ENCODE data around the gene DBNL. TPM values are rescaled to one million over a fixed set of nuclear protein-coding genes. Genes with fewer than 3 reads are reported as not detected.

The DBNL gene
- total and polyA plus RNA-seq, 9 donors = 22.0 to 91.1 (median 66.0) TPM

DNA sequence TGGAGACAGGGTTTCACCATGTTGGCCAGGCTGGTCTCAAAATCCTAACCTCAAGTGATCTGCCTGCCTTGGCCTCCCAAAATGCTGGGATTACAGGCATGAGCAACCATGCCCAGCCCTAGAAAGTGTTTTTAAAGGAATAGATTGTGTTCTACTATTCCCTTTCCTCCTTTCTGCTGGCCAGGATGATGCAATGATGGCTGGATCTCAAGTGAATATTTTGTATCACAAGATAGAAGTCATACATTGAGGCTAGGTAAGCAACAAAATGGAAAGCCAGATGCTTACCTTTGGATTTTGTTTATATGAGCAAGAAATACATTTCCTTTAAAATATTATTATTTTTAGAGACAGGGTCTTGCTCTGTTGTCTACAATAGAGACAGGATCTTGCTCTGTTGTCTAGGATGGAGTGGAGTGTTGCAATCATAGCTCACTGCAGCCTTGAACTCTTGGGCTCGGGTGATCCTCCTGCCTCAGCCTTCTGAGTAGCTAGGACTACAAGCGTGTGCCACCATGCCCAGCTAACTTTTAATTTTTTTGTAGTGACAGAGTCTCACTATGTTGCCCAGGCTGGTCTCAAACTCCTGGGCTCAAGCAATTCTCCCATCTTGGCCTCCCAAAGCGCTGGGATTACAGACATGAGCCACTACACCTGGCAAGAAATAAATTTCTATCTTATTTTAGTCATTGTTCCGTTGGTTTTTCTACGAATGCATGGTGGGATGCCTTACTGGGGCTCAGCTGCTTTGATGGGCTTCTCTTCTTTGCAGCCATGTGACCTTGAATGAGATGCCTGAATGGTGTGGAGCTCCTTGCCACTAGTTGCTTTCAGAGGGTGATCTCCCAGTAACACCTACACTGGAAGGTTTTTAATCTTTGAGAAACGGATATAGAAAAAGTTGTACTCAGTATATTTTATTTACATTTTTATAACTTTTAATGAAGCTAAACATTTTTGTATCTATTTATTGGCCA is 53.9 kb downstream of the DBNL start:
- peaks cover 17% of the 10 kb centered on the region for H3K4me1 ChIP-seq (ENCODE audit: insufficient read depth)
- intact Hi-C loops (cut with DNase I) = no loop called here
- TF ChIP-seq POLR2A (IDR thresholded peaks at IDR 0.05) = no peak
- no peak for TF ChIP-seq EP300 (IDR thresholded peaks at IDR 0.05)
- TF ChIP-seq, protein P1, sequence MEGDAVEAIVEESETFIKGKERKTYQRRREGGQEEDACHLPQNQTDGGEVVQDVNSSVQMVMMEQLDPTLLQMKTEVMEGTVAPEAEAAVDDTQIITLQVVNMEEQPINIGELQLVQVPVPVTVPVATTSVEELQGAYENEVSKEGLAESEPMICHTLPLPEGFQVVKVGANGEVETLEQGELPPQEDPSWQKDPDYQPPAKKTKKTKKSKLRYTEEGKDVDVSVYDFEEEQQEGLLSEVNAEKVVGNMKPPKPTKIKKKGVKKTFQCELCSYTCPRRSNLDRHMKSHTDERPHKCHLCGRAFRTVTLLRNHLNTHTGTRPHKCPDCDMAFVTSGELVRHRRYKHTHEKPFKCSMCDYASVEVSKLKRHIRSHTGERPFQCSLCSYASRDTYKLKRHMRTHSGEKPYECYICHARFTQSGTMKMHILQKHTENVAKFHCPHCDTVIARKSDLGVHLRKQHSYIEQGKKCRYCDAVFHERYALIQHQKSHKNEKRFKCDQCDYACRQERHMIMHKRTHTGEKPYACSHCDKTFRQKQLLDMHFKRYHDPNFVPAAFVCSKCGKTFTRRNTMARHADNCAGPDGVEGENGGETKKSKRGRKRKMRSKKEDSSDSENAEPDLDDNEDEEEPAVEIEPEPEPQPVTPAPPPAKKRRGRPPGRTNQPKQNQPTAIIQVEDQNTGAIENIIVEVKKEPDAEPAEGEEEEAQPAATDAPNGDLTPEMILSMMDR (IDR thresholded peaks at IDR 0.05) = no peak
- H3K36me3 ChIP-seq = no peaks in the 10 kb centered on the region
- H3K4me3 ChIP-seq = no peak overlapping the region
- no peak overlapping the region for H3K27ac ChIP-seq
- H3K27me3 ChIP-seq = no peaks in the 10 kb centered on the region
- no peak for DNase-seq
- H3K9me3 ChIP-seq = no peaks in the 10 kb centered on the region
- 75 to 84% (median 81%) methylated on average over 6 of the region's 6 CpGs for WGBS, 3 donors

DNA sequence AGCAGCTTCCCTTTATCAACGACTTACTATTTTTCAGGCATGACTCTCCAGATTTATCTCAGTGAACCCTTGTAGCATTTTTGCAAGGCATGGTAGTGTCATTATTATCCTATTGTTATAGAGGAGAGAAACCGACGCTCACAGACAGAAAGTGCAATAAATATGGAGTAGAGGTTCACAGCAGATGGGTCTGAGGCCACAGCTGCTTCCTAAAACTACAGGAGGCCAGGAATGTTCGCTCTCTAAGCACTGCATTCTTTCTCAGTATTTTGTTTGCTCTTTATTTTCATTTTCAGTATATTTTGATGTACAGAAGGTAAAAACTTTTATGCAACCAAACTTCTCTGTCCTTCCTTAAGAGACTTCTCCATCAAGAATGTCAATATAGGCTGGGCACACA is 55.2 kb downstream of the DBNL start:
- Histone ChIP-seq H3K36me3 (no peaks in the 10 kb centered on the region), H3K4me3 (no peak overlapping the region), H3K27ac (peak overlapping the region in 1 of 2 donors; percentile 89), H3K4me1 (ENCODE audit: insufficient read depth) (peaks cover 8% of the 10 kb centered on the region), H3K9me3 (no peaks in the 10 kb centered on the region), H3K27me3 (no peaks in the 10 kb centered on the region)
- TF ChIP-seq, protein P1 (IDR thresholded peaks at IDR 0.05) = no peak
- TF ChIP-seq POLR2A (IDR thresholded peaks at IDR 0.05) (no peak), EP300 (IDR thresholded peaks at IDR 0.05) (no peak)
- intact Hi-C loops (cut with DNase I) = no loop called here
- WGBS, 3 donors = 15 to 31% (median 19%) methylated on average over 4 of the region's 4 CpGs
- no peak for DNase-seq

DNA sequence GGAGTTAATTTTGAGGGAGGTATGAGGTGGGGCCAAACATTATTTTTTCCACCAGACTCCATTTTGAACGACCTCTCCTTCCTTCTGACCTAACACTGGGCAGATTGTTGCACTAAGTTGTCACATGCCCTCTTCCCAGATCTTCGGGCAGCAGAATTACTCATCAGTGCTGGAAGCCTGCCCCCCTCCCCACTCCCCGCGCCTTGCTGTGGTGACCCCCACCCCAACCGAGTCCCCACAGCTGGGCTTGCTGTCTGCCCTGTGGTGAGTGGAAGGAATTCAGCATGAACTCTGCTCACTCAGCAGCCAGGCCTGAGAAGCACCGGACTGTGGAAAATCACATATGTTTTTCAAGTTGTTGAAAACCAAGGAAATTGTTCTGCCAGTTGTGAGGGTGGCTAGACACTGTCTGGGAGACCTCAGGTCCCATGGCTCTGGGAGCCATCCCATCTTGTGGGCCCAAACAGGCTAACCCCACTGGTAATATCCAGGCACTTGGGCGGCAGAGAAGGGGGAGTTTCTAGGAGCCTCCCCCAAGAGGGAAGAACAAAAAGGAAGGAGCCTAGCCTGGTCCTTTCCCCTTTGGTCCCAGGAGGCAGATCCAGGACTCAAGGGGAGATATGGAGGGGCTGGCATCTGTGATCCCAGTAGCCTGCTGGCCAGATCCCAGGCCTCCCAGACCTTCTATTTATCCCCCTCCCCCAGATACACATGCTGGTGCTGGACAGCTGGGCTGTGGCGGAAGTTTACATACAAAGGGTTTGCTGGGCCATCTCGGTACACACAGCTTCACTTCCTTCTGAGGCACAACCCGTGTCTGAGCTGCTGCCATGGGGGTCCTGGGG is 56.2 kb downstream of the DBNL start:
- Histone ChIP-seq H3K9me3 (no peaks in the 10 kb centered on the region), H3K4me1 (ENCODE audit: insufficient read depth) (peaks cover 7% of the 10 kb centered on the region), H3K27ac (peak overlapping the region; percentile 45 to 89), H3K4me3 (no peak overlapping the region), H3K27me3 (no peaks in the 10 kb centered on the region), H3K36me3 (no peaks in the 10 kb centered on the region)
- WGBS, 3 donors = 23 to 33% (median 25%) methylated on average over 10 of the region's 10 CpGs
- no peak for TF ChIP-seq POLR2A (IDR thresholded peaks at IDR 0.05)
- no peak for TF ChIP-seq EP300 (IDR thresholded peaks at IDR 0.05)
- TF ChIP-seq, protein P1 (IDR thresholded peaks at IDR 0.05) = no peak
- DNase-seq = peak; percentile 74 to 77 (median 77)
- intact Hi-C loops (cut with DNase I) = no loop called here

DNA sequence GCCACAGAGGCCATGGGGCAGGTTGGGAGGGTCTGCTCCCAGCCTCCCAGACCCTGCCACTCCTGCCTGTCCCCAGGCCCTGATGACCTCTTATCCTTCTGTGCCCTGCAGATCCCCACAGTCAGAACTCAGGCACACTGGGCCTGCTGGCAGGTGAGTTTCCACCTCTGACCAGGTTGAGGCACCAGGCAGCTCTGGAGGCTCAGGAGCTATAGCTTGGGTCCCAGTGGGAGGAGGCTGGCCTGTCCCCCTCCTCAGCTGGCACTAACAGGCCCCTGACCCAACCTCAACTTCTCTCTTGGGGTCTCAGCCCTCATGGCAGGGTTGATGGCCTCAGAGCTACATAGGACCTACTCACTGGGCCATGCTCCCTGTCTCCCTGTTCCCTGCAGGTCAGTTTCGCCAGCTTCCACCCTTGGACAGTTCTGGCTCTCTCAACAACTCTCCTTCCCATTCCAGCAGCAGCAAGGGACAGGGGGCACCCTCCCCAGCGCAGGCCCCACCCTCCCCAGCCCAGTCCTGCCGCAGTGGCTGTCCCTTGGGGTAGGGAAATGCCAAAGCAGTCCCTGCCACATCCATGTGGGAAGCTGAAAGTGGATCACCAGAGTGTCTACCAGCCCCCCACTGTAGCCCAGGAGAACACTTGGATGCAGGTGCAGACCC is 56.9 kb downstream of the DBNL start:
- peak overlapping the region; percentile 45 to 89 for H3K27ac ChIP-seq
- intact Hi-C loops (cut with DNase I) = no loop called here
- H3K4me1 ChIP-seq (ENCODE audit: insufficient read depth) = peaks cover 15% of the 10 kb centered on the region
- no peaks in the 10 kb centered on the region for H3K36me3 ChIP-seq
- no peak for DNase-seq
- WGBS, 3 donors = 86 to 91% (median 87%) methylated on average over 3 of the region's 3 CpGs
- TF ChIP-seq POLR2A (IDR thresholded peaks at IDR 0.05) = no peak
- TF ChIP-seq, protein P1 (IDR thresholded peaks at IDR 0.05) = no peak
- no peak for TF ChIP-seq EP300 (IDR thresholded peaks at IDR 0.05)
- H3K4me3 ChIP-seq = no peak overlapping the region
- no peaks in the 10 kb centered on the region for H3K27me3 ChIP-seq
- H3K9me3 ChIP-seq = no peaks in the 10 kb centered on the region
